SK-N-SH treated with all-trans-retinoic acid at 6 μM for 48 hours (cell line): ENCODE data around the gene TCTN1.

ENCODE experiments used
- ATAC-seq: fragments of 200-7000 bp; cut with Tn5 transposase; 3 replicates; pipeline ENCODE4 v1.9.1; 2020; ENCODE audit warnings: mild to moderate bottlenecking, moderate library complexity
- ARNTL ChIP-seq: fragments of 450-650 bp; formaldehyde crosslinking; IDR thresholded peaks from 2 replicates; pipeline ENCODE4 v1.5.0; 2020; ENCODE audit warnings: low read depth, mild to moderate bottlenecking, moderate library complexity, borderline replicate concordance
- BACH2 ChIP-seq: fragments of 250-450 bp; sonication (Bioruptor Pico); IDR thresholded peaks from 2 replicates; pipeline ENCODE4 v1.9.0; 2021; ENCODE audit warnings: mild to moderate bottlenecking, borderline replicate concordance
- CREB5 ChIP-seq: fragments of 250-450 bp; sonication (Bioruptor Pico); IDR thresholded peaks from 2 replicates; pipeline ENCODE4 v1.5.1; 2020; ENCODE audit warnings: low read depth, mild to moderate bottlenecking, moderate library complexity
- CSDC2 ChIP-seq: fragments of 250-450 bp; sonication (Bioruptor Pico); IDR thresholded peaks from 2 replicates; pipeline ENCODE4 v1.5.0; 2020; ENCODE audit warnings: mild to moderate bottlenecking, moderate library complexity
- CSRNP3 ChIP-seq: fragments of 250-450 bp; sonication (Bioruptor Pico); IDR thresholded peaks from 2 replicates; pipeline ENCODE4 v1.5.1; 2021; ENCODE audit warnings: mild to moderate bottlenecking, moderate library complexity
- ESRRG ChIP-seq: fragments of 250-450 bp; sonication (Bioruptor Pico); IDR thresholded peaks from 2 replicates; pipeline ENCODE4 v1.6.1; 2021; ENCODE audit warnings: mild to moderate bottlenecking
- GLIS3 ChIP-seq: fragments of 250-450 bp; sonication (Bioruptor Pico); IDR thresholded peaks from 2 replicates; pipeline ENCODE4 v1.5.0; 2020; ENCODE audit warnings: mild to moderate bottlenecking, moderate library complexity
- ISL1 ChIP-seq: fragments of 250-450 bp; sonication (Bioruptor Pico); IDR thresholded peaks from 2 replicates; pipeline ENCODE4 v2.1.2; 2022; ENCODE audit warnings: mild to moderate bottlenecking, moderate library complexity
- OSR1 ChIP-seq: fragments of 250-450 bp; sonication (Bioruptor Pico); IDR thresholded peaks from 2 replicates; pipeline ENCODE4 v1.8.0; 2022; ENCODE audit warnings: moderate library complexity, mild to moderate bottlenecking, inconsistent platforms
- PPARA ChIP-seq: fragments of 250-450 bp; sonication (Bioruptor Pico); IDR thresholded peaks from 2 replicates; pipeline ENCODE4 v1.5.0; 2020; ENCODE audit warnings: mild to moderate bottlenecking, borderline replicate concordance
- RARB ChIP-seq: fragments of 250-450 bp; sonication (Bioruptor Pico); IDR thresholded peaks from 2 replicates; pipeline ENCODE4 v1.8.0; 2021; ENCODE audit warnings: mild to moderate bottlenecking, moderate library complexity
- SNAI2 ChIP-seq: fragments of 250-450 bp; sonication (Bioruptor Pico); IDR thresholded peaks from 2 replicates; pipeline ENCODE4 v1.5.0; 2020; ENCODE audit warnings: mild to moderate bottlenecking, moderate library complexity
- TCF4 ChIP-seq: fragments of 250-450 bp; sonication (Bioruptor Pico); IDR thresholded peaks from 2 replicates; pipeline ENCODE4 v1.8.0; 2021; ENCODE audit warnings: mild to moderate bottlenecking, moderate library complexity, borderline replicate concordance
- TOX ChIP-seq: fragments of 250-450 bp; sonication (Bioruptor Pico); IDR thresholded peaks from 2 replicates; pipeline ENCODE4 v1.8.0; 2021; ENCODE audit warnings: mild to moderate bottlenecking, moderate library complexity, borderline replicate concordance
- ZC3H10 ChIP-seq: fragments of 250-450 bp; sonication (Bioruptor Pico); IDR thresholded peaks from 2 replicates; pipeline ENCODE4 v1.5.1; 2021; ENCODE audit warnings: mild to moderate bottlenecking, moderate library complexity
- ZFP3 ChIP-seq: fragments of 250-450 bp; sonication (Bioruptor Pico); IDR thresholded peaks from 2 replicates; pipeline ENCODE4 v1.5.0; 2020; ENCODE audit warnings: mild to moderate bottlenecking, moderate library complexity
- ZFP30 ChIP-seq: fragments of 450-650 bp; formaldehyde crosslinking; IDR thresholded peaks from 2 replicates; pipeline ENCODE4 v1.5.0; 2022; ENCODE audit warnings: mild to moderate bottlenecking, moderate library complexity
- ZNF565 ChIP-seq: fragments of 450-650 bp; formaldehyde crosslinking; conservative IDR thresholded peaks from 2 replicates; pipeline ENCODE4 v1.5.0; 2020; ENCODE audit warnings: low read depth, mild to moderate bottlenecking, moderate library complexity
- ZNF70 ChIP-seq: fragments of 450-650 bp; formaldehyde crosslinking; IDR thresholded peaks from 2 replicates; pipeline ENCODE4 v1.5.0; 2020; ENCODE audit warnings: mild to moderate bottlenecking, moderate library complexity
- ZNF8 ChIP-seq: fragments of 450-650 bp; formaldehyde crosslinking; IDR thresholded peaks from 2 replicates; pipeline ENCODE4 v1.5.0; 2020; ENCODE audit warnings: mild to moderate bottlenecking, moderate library complexity
- TF ChIP-seq, protein P1 (sequence below): fragments of 250-450 bp; sonication (Bioruptor Pico); IDR thresholded peaks from 2 replicates; pipeline ENCODE4 v1.5.0; 2020; ENCODE audit warnings: mild to moderate bottlenecking, moderate library complexity
- TF ChIP-seq, protein P2 (sequence below): fragments of 250-450 bp; sonication (Bioruptor Pico); IDR thresholded peaks from 2 replicates; pipeline ENCODE4 v1.8.0; 2021; ENCODE audit warnings: low read depth, mild to moderate bottlenecking, moderate library complexity, borderline replicate concordance
- TF ChIP-seq, protein P3 (sequence below): fragments of 250-450 bp; sonication (Bioruptor Pico); IDR thresholded peaks from 2 replicates; pipeline ENCODE4 v1.8.0; 2020; ENCODE audit warnings: mild to moderate bottlenecking, moderate library complexity, borderline replicate concordance

Gene TCTN1

DNA sequence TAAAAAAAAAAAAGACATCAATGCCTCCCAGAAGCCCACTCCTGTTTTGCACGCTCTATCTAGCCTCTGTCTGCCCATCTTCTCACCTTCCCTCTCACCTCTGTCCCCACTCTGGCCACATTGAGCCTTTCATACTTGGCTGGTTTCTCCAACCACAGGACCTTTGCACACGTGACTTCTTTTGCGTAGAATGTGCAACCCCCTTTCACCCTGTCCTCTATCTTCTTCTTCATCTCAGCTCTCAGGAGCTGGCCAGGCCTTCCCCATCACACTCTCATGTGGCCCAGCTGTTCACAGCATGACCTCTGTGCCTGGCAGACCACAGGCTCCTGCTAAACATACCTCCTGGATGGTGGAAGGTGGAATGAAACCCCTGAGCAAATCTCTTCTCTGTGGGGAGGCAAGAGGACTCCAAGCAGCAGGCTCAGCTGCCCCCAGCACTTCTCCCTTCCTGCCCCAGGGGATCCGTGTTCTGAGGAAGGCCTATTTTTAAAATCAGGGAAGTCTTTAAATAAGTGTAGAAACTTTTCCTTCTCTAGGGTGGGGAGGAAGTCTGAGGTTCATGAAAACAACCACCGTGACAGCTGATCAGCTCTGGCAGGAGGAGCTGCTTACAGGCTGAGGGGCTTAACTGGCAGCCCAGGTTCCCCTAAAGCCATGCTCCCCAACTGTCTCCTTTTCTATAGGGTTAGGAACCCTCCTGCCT, 63.4 kb downstream of the TCTN1 start:
- no peak for ATAC-seq
- no peak for TF ChIP-seq ZNF565 (CRISPR knock-in tag)
- no peak for TF ChIP-seq ZC3H10
- TF ChIP-seq RARB (CRISPR knock-in tag), result no peak
- TF ChIP-seq BACH2 (CRISPR knock-in tag), result no peak
- no peak for TF ChIP-seq CSDC2
- TF ChIP-seq CSRNP3 (CRISPR knock-in tag), result no peak
- no peak for TF ChIP-seq ZNF70 (CRISPR knock-in tag)
- TF ChIP-seq ARNTL, result no peak
- TF ChIP-seq ZFP3 (CRISPR knock-in tag), result no peak
- no peak for TF ChIP-seq SNAI2 (CRISPR knock-in tag)
- no peak for TF ChIP-seq TCF4 (CRISPR knock-in tag)
- no peak for TF ChIP-seq ZFP30 (CRISPR knock-in tag)
- TF ChIP-seq GLIS3, result no peak
- TF ChIP-seq ZNF8 (CRISPR knock-in tag), result no peak
- no peak for TF ChIP-seq TOX (CRISPR knock-in tag)
- TF ChIP-seq, protein P1, sequence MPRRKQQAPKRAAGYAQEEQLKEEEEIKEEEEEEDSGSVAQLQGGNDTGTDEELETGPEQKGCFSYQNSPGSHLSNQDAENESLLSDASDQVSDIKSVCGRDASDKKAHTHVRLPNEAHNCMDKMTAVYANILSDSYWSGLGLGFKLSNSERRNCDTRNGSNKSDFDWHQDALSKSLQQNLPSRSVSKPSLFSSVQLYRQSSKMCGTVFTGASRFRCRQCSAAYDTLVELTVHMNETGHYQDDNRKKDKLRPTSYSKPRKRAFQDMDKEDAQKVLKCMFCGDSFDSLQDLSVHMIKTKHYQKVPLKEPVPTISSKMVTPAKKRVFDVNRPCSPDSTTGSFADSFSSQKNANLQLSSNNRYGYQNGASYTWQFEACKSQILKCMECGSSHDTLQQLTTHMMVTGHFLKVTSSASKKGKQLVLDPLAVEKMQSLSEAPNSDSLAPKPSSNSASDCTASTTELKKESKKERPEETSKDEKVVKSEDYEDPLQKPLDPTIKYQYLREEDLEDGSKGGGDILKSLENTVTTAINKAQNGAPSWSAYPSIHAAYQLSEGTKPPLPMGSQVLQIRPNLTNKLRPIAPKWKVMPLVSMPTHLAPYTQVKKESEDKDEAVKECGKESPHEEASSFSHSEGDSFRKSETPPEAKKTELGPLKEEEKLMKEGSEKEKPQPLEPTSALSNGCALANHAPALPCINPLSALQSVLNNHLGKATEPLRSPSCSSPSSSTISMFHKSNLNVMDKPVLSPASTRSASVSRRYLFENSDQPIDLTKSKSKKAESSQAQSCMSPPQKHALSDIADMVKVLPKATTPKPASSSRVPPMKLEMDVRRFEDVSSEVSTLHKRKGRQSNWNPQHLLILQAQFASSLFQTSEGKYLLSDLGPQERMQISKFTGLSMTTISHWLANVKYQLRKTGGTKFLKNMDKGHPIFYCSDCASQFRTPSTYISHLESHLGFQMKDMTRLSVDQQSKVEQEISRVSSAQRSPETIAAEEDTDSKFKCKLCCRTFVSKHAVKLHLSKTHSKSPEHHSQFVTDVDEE (CRISPR knock-in tag), result no peak
- no peak for TF ChIP-seq ESRRG (CRISPR knock-in tag)
- TF ChIP-seq OSR1, result no peak
- no peak for TF ChIP-seq ISL1 (CRISPR knock-in tag)

GRCh38 chr12:110677982-110678381, 64.1 kb downstream of the TCTN1 start:
- TF ChIP-seq TCF4 (CRISPR knock-in tag) (no peak), ZFP3 (CRISPR knock-in tag) (no peak), ARNTL (no peak), ESRRG (CRISPR knock-in tag) (no peak), BACH2 (CRISPR knock-in tag) (no peak), RARB (CRISPR knock-in tag) (no peak), OSR1 (no peak), PPARA (no peak), CSRNP3 (CRISPR knock-in tag) (no peak), ZNF565 (CRISPR knock-in tag) (no peak), SNAI2 (CRISPR knock-in tag) (no peak), CSDC2 (no peak), TOX (CRISPR knock-in tag) (no peak), ZNF8 (CRISPR knock-in tag) (no peak), ZNF70 (CRISPR knock-in tag) (no peak), CREB5 (CRISPR knock-in tag) (no peak), ISL1 (CRISPR knock-in tag) (no peak)
- TF ChIP-seq, protein P2, sequence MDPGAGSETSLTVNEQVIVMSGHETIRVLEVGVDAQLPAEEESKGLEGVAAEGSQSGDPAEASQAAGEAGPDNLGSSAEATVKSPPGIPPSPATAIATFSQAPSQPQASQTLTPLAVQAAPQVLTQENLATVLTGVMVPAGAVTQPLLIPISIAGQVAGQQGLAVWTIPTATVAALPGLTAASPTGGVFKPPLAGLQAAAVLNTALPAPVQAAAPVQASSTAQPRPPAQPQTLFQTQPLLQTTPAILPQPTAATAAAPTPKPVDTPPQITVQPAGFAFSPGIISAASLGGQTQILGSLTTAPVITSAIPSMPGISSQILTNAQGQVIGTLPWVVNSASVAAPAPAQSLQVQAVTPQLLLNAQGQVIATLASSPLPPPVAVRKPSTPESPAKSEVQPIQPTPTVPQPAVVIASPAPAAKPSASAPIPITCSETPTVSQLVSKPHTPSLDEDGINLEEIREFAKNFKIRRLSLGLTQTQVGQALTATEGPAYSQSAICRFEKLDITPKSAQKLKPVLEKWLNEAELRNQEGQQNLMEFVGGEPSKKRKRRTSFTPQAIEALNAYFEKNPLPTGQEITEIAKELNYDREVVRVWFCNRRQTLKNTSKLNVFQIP (CRISPR knock-in tag), result no peak
- TF ChIP-seq, protein P1 (CRISPR knock-in tag), result no peak
- TF ChIP-seq, protein P3, sequence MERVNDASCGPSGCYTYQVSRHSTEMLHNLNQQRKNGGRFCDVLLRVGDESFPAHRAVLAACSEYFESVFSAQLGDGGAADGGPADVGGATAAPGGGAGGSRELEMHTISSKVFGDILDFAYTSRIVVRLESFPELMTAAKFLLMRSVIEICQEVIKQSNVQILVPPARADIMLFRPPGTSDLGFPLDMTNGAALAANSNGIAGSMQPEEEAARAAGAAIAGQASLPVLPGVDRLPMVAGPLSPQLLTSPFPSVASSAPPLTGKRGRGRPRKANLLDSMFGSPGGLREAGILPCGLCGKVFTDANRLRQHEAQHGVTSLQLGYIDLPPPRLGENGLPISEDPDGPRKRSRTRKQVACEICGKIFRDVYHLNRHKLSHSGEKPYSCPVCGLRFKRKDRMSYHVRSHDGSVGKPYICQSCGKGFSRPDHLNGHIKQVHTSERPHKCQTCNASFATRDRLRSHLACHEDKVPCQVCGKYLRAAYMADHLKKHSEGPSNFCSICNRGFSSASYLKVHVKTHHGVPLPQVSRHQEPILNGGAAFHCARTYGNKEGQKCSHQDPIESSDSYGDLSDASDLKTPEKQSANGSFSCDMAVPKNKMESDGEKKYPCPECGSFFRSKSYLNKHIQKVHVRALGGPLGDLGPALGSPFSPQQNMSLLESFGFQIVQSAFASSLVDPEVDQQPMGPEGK (CRISPR knock-in tag), result no peak
- TF ChIP-seq, all 23 proteins: peak for 0
- no peak for ATAC-seq
